DND-41 (cell line): Measurements from ENCODE around the gene LIN7B.

ENCODE experiments used
- EZH2 ChIP-seq: IDR thresholded peaks from 3 replicates; pipeline ENCODE4 v1.6.1; 2012; ENCODE audit warnings: borderline replicate concordance, low read depth, mild to moderate bottlenecking, moderate library complexity, low read length, inconsistent platforms; ENCODE audit not compliant: severe bottlenecking
- TF ChIP-seq, protein P1 (sequence below): IDR thresholded peaks from 2 replicates; pipeline ENCODE4 v1.5.1; 2012; ENCODE audit warnings: borderline replicate concordance, low read length, moderate library complexity, mild to moderate bottlenecking; ENCODE audit not compliant: poor library complexity, severe bottlenecking; ENCODE audit errors: extremely low read depth

DNA sequence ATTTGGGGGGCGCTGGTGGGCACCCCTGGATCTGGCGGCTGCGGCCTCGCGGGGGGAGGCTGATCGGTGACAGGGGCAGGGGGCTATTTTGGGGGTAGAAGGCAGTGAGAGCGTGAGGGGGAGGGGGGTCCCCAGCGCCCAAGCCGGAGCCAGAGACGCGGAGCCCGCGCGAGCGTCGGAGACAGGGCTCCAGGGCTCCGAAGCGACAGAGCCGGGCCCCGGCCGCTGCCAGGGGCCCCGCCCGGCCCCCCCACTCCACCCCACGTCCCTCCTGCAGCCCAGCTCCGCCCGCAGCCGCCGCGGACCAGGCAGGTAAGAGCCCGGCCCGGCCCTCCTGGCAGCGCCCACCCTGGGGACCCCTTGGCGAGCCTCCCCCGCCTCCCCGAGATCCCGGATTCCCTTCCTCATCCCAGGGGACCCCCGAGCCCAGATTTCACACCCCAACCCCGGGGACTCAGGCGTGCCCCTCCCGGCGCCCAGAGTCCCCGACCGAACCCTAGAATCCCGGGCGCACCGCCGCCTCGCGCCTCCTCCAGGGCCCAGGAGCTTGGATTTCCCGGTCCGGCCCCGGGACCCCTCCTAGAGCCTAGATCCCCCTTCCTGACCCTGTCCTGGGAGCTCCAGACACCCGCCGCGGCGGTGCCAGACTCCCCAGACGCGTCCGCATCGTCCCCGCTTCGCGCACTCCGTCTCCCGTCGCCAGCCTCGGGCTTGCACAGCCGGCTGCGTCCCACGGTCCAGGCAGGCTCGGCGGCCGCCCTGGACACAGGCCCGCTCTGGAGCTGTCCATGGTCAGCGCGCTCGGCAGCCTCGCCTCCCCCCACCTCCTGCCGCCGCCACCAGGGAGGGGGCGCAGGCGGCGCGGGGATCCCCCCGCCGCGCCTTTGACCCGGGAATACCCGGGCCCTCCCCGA, 5.5 kb downstream of the LIN7B start, which contains the start of gene PPFIA3:
- TF ChIP-seq EZH2 = no peak
- TF ChIP-seq, protein P1, sequence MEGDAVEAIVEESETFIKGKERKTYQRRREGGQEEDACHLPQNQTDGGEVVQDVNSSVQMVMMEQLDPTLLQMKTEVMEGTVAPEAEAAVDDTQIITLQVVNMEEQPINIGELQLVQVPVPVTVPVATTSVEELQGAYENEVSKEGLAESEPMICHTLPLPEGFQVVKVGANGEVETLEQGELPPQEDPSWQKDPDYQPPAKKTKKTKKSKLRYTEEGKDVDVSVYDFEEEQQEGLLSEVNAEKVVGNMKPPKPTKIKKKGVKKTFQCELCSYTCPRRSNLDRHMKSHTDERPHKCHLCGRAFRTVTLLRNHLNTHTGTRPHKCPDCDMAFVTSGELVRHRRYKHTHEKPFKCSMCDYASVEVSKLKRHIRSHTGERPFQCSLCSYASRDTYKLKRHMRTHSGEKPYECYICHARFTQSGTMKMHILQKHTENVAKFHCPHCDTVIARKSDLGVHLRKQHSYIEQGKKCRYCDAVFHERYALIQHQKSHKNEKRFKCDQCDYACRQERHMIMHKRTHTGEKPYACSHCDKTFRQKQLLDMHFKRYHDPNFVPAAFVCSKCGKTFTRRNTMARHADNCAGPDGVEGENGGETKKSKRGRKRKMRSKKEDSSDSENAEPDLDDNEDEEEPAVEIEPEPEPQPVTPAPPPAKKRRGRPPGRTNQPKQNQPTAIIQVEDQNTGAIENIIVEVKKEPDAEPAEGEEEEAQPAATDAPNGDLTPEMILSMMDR = no peak
